GM21576 (cell line): ENCODE measurements around the gene NUDCD2.
"Not testable (repeated sequence)": the region's sequence is repeated elsewhere in the genome, so short reads cannot be mapped to it uniquely, and the experiment has no call there.

Source experiments
- ATAC-seq: cut with Tn5 transposase; IDR thresholded peaks from one replicate; pipeline ENCODE4 v1.9.1; 2021; ENCODE audit warnings: mild to moderate bottlenecking, moderate library complexity; ENCODE audit not compliant: unreplicated experiment

Gene NUDCD2

GRCh38 chr5:163434401-163434866 is 25.5 kb downstream of the NUDCD2 start:
- no peak for ATAC-seq

- no peak for ATAC-seq
These were observed 26.6 kb downstream of the NUDCD2 start for GRCh38 chr5:163433271-163433670.

GRCh38 chr5:163432544-163432943 is 27.4 kb downstream of the NUDCD2 start:
- ATAC-seq: no peak

GRCh38 chr5:163426128-163426527 is 33.8 kb downstream of the NUDCD2 start:
- not testable (repeated sequence) for ATAC-seq

GRCh38 chr5:163424836-163425235 is 35.1 kb downstream of the NUDCD2 start:
- ATAC-seq: no peak

GRCh38 chr5:163415673-163416072 is 44.2 kb downstream of the NUDCD2 start:
- ATAC-seq: not testable (repeated sequence)

GRCh38 chr5:163410505-163410904 is 49.4 kb downstream of the NUDCD2 start:
- no peak for ATAC-seq

GRCh38 chr5:163409384-163409783 is 50.5 kb downstream of the NUDCD2 start:
- no peak for ATAC-seq

- peak; percentile 67 for ATAC-seq
These were observed 51.5 kb downstream of the NUDCD2 start for GRCh38 chr5:163408311-163408923.

GRCh38 chr5:163407034-163407655 is 52.8 kb downstream of the NUDCD2 start:
- ATAC-seq: peak; percentile 87

GRCh38 chr5:163404364-163405173 is 55.3 kb downstream of the NUDCD2 start:
- no peak for ATAC-seq

- ATAC-seq: no peak
These were observed 57.9 kb downstream of the NUDCD2 start for GRCh38 chr5:163402007-163402406.

- no peak for ATAC-seq
These were observed 58.6 kb downstream of the NUDCD2 start for GRCh38 chr5:163401271-163401670.

GRCh38 chr5:163399923-163400322 is 60.0 kb downstream of the NUDCD2 start:
- no peak for ATAC-seq

- ATAC-seq: no peak
These were observed 62.5 kb downstream of the NUDCD2 start for GRCh38 chr5:163397354-163397753.

GRCh38 chr5:163396818-163397340 is 63.0 kb downstream of the NUDCD2 start:
- ATAC-seq: not testable (repeated sequence)
